ENCODE results near the gene ZNF254.
"Not testable (repeated sequence)": the region's sequence is repeated elsewhere in the genome, so short reads cannot be mapped to it uniquely, and the experiment has no call there.

ZNF254 gene

GRCh38 chr19:24086974-24087595, at the start of gene ZNF254:
Gene ZNF254, plus strand, starts transcription at chr19:24087187. Its CDS starts 121 bp downstream, at chr19:24087308.
- DNase-seq (ENCODE audit: low read depth in 2 of 3, low spot score in 2 of 3), result peak; percentile 47 to 66 (median 47)

- DNase-seq (ENCODE audit: low read depth in 2 of 3, low spot score in 2 of 3), result no peak
Observed at GRCh38 chr19:24040621-24041020, 46.4 kb upstream of the ZNF254 start.

GRCh38 chr19:24041326-24041725, 45.7 kb upstream of the ZNF254 start:
- DNase-seq (ENCODE audit: low read depth in 2 of 3, low spot score in 2 of 3), result not testable (repeated sequence)

GRCh38 chr19:24046550-24046949, 40.4 kb upstream of the ZNF254 start:
- no peak for DNase-seq (ENCODE audit: low read depth in 2 of 3, low spot score in 2 of 3)

- DNase-seq (ENCODE audit: low read depth in 2 of 3, low spot score in 2 of 3), result no peak
Observed at GRCh38 chr19:24048261-24048660, 38.7 kb upstream of the ZNF254 start.

- no peak for DNase-seq (ENCODE audit: low read depth in 2 of 3, low spot score in 2 of 3)
Observed at GRCh38 chr19:24049537-24049936, 37.5 kb upstream of the ZNF254 start.

- no peak for DNase-seq (ENCODE audit: low read depth in 2 of 3, low spot score in 2 of 3)
Observed at GRCh38 chr19:24051516-24051915, 35.5 kb upstream of the ZNF254 start.

GRCh38 chr19:24052811-24053210, 34.2 kb upstream of the ZNF254 start:
- no peak for DNase-seq (ENCODE audit: low read depth in 2 of 3, low spot score in 2 of 3)

- no peak for DNase-seq (ENCODE audit: low read depth in 2 of 3, low spot score in 2 of 3)
Observed at GRCh38 chr19:24053601-24054000, 33.4 kb upstream of the ZNF254 start.

- no peak for DNase-seq (ENCODE audit: low read depth in 2 of 3, low spot score in 2 of 3)
Observed at GRCh38 chr19:24054044-24054935, 32.7 kb upstream of the ZNF254 start.

GRCh38 chr19:24055548-24055947, 31.4 kb upstream of the ZNF254 start:
- no peak for DNase-seq (ENCODE audit: low read depth in 2 of 3, low spot score in 2 of 3)

GRCh38 chr19:24057144-24057543, 29.8 kb upstream of the ZNF254 start:
- no peak for DNase-seq (ENCODE audit: low read depth in 2 of 3, low spot score in 2 of 3)

GRCh38 chr19:24059563-24060295, 27.3 kb upstream of the ZNF254 start:
- DNase-seq (ENCODE audit: low read depth in 2 of 3, low spot score in 2 of 3), result no peak

- no peak for DNase-seq (ENCODE audit: low read depth in 2 of 3, low spot score in 2 of 3)
Observed at GRCh38 chr19:24060687-24061356, 26.2 kb upstream of the ZNF254 start.

- no peak for DNase-seq (ENCODE audit: low read depth in 2 of 3, low spot score in 2 of 3)
Observed at GRCh38 chr19:24062190-24062589, 24.8 kb upstream of the ZNF254 start.

GRCh38 chr19:24063295-24063694, 23.7 kb upstream of the ZNF254 start:
- no peak for DNase-seq (ENCODE audit: low read depth in 2 of 3, low spot score in 2 of 3)

- DNase-seq (ENCODE audit: low read depth in 2 of 3, low spot score in 2 of 3), result no peak
Observed at GRCh38 chr19:24064175-24064574, 22.8 kb upstream of the ZNF254 start.

GRCh38 chr19:24065243-24065642, 21.7 kb upstream of the ZNF254 start:
- no peak for DNase-seq (ENCODE audit: low read depth in 2 of 3, low spot score in 2 of 3)

- no peak for DNase-seq (ENCODE audit: low read depth in 2 of 3, low spot score in 2 of 3)
Observed at GRCh38 chr19:24065865-24066604, 21.0 kb upstream of the ZNF254 start.

GRCh38 chr19:24069905-24070657, 16.9 kb upstream of the ZNF254 start:
- DNase-seq (ENCODE audit: low read depth in 2 of 3, low spot score in 2 of 3), result no peak
